Activated CD4-positive, alpha-beta T cell treated with anti-CD3 and anti-CD28 coated beads, Interleukin-2, amount 10 ng/mL, durations not matched to agents 24 days and 14 days (primary cell): ENCODE results near the gene TAOK3. TPM values are rescaled to one million over a fixed set of nuclear protein-coding genes. Genes with fewer than 3 reads are reported as not detected.

Source experiments
- DNase-seq: peaks from one replicate; pipeline ENCODE4 v3.0.0; 2022
- H3K27ac Mint-ChIP-seq: one replicate; pipeline ENCODE4 v1.8.0; 2022; ENCODE audit warnings: mild to moderate bottlenecking, mixed read lengths
- H3K27me3 Mint-ChIP-seq: one replicate; pipeline ENCODE4 v1.8.0; 2022; ENCODE audit warnings: mixed read lengths
- H3K36me3 Mint-ChIP-seq: one replicate; pipeline ENCODE4 v1.8.0; 2022; ENCODE audit warnings: low read depth, mild to moderate bottlenecking, mixed read lengths
- H3K4me1 Mint-ChIP-seq: one replicate; pipeline ENCODE4 v1.8.0; 2021; ENCODE audit warnings: mixed read lengths
- H3K4me3 Mint-ChIP-seq: one replicate; pipeline ENCODE4 v1.8.0; 2022; ENCODE audit warnings: mild to moderate bottlenecking, moderate library complexity, mixed read lengths
- H3K9me3 Mint-ChIP-seq: one replicate; pipeline ENCODE4 v1.8.0; 2021; ENCODE audit warnings: mixed read lengths
- intact Hi-C: fragments of 100-400 bp; cut with micrococcal nuclease; formaldehyde crosslinking; loops from one replicate; pipeline ENCODE4 v1.15.1; 2023
- total RNA-seq: library from RNA; stranded (reverse); gene quantifications from 2 replicates; pipeline ENCODE4 v1.2.3, GENCODE V29; 2022

Gene TAOK3
- total RNA-seq, 1 donor from 2014 or later = 53.4 TPM

GRCh38 chr12:118377884-118378470 is 5.3 kb upstream of the TAOK3 start:
- Mint-ChIP-seq H3K27me3 (no peaks in the 10 kb centered on the region), H3K4me3 (peak overlapping the region; percentile 81), H3K27ac (peak overlapping the region; percentile 76), H3K9me3 (no peaks in the 10 kb centered on the region), H3K36me3 (peaks cover 12% of the 10 kb centered on the region), H3K4me1 (peaks cover 29% of the 10 kb centered on the region)
- intact Hi-C loops = loop anchor here (1.0 to 10.0 kb wide), 4 partner anchors 71 to 1183 kb away; partner anchors contain the start of genes FBXO21, RFC5 and WSB2
- DNase-seq = peak; percentile 94

GRCh38 chr12:118377021-118377883 is 4.5 kb upstream of the TAOK3 start:
- H3K36me3 Mint-ChIP-seq = peaks cover 10% of the 10 kb centered on the region
- H3K27ac Mint-ChIP-seq = peak overlapping the region; percentile 76
- peaks cover 2% of the 10 kb centered on the region for H3K27me3 Mint-ChIP-seq
- peak overlapping the region; percentile 81 for H3K4me3 Mint-ChIP-seq
- no peak for DNase-seq
- H3K4me1 Mint-ChIP-seq = peaks cover 29% of the 10 kb centered on the region
- H3K9me3 Mint-ChIP-seq = no peaks in the 10 kb centered on the region
- intact Hi-C loops = loop anchor here (1.0 to 10.0 kb wide), 4 partner anchors 70 to 1182 kb away; partner anchors contain the start of genes FBXO21, RFC5 and WSB2

DNA sequence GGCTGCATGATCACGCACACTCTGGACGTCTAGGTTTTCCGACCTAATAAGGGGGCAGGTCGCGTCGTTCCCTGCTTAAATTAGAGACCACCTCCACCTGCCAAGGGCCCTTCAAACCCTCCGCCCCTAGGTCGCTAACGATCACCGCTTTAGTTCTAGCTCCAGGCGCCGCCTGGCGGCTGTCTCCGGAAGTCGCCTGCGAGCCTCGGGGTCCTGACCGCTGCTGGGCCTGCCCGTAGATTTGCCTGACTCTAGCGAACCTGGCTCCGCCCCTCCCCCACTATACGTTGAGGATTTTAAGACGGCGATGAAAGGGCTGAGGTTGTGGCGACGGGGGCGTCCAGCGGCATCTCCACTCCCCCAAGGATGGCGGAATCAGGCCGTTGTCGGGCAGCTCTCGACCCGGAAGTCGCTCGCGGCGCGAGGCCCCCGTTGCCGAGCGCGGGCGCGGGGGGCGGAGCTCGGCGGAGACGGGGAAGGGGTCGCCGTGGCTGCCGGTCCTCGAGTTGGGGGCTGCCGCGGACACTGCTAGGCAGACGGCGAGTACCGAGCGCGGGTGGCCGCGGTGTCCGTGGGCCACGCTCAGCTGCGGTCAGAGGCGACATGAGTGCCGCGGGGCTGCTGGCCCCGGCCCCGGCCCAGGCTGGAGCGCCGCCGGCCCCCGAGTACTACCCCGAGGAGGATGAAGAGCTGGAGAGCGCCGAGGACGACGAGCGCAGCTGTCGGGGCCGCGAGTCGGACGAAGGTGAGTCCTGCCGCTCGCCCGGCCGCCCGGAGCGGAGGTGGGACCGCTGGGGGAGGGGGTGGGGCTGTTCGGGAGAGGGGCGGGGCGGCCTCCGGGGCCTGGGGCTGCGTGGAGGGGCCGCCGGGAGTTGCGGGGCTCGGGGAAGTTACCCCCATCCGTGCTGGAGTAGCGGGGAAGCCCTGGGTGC is 3.6 kb upstream of the TAOK3 start, which contains the start of gene SUDS3:
SUDS3 (plus strand) TSS at position 467 of the 932 bp plus-strand sequence; CDS start at position 604, 137 bp downstream.
- H3K4me1 Mint-ChIP-seq = peaks cover 33% of the 10 kb centered on the region
- peak within 1 kb of the TSS; percentile 98 for H3K27ac Mint-ChIP-seq

DNA sequence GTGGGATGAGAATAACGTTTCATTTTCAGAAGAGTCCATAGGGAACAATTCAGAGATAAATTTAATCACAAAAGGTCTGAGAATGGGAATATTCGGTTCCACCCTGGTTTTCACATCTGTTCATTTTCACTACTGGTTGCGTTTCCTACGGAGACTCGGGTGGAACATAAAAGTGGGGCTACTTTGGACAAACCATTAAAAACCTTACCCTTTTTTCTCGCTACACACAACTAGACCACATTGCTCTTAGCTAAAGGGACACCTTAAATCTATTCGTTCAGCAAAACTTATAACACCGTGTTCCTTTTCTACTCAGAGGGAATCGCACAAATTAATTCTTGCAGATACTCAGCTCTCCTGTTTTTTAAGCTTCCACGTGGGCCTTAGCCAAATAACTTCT is 2.6 kb upstream of the TAOK3 start:
- Mint-ChIP-seq H3K4me3 (peak overlapping the region; percentile 81), H3K36me3 (peaks cover 9% of the 10 kb centered on the region), H3K27me3 (peaks cover 12% of the 10 kb centered on the region), H3K9me3 (no peaks in the 10 kb centered on the region), H3K4me1 (peaks cover 42% of the 10 kb centered on the region), H3K27ac (no peak overlapping the region)
- DNase-seq = no peak
- intact Hi-C loops = loop anchor here (10.0 kb wide), 1 partner anchor 1181 kb away; the partner anchor contains the start of gene FBXO21

More for the DNA sequence above, 3.6 kb upstream of the TAOK3 start, which contains the start of gene SUDS3:
- intact Hi-C loops = loop anchor here (1.0 to 10.0 kb wide), 8 partner anchors 69 to 1182 kb away; partner anchors contain the start of genes FBXO21, RFC5 and WSB2
- Mint-ChIP-seq H3K36me3 (peaks cover 7% of the 10 kb centered on the region), H3K9me3 (no peaks in the 10 kb centered on the region), H3K4me3 (peak within 1 kb of the TSS; percentile 81), H3K27me3 (peaks cover 4% of the 10 kb centered on the region)
- peak; percentile 99 for DNase-seq

DNA sequence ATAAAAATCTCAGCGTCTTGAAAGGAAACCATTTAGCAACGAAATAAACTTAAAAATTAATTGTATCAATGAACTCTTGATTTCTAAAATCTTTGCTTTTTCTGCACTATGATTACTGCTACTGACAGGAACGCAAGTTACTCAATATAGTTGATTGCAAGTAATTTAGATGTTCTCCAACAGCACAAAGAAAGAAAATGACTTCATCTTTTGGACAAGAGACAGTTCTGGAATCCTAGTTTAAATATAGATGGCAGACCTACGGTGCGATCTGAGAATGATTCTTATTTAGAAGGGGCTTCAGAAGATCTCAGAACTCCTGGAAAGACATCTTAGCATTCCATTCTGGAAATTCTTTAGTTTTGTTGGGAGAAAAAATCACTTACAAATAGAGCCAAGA is 2.2 kb upstream of the TAOK3 start:
- H3K9me3 Mint-ChIP-seq = no peaks in the 10 kb centered on the region
- H3K27ac Mint-ChIP-seq = no peak overlapping the region
- H3K4me1 Mint-ChIP-seq = peaks cover 45% of the 10 kb centered on the region
- no peak for DNase-seq
- peak overlapping the region; percentile 40 for H3K4me3 Mint-ChIP-seq
- intact Hi-C loops = loop anchor here (10.0 kb wide), 1 partner anchor 1180 kb away; the partner anchor contains the start of gene FBXO21
- peaks cover 6% of the 10 kb centered on the region for H3K36me3 Mint-ChIP-seq
- peaks cover 13% of the 10 kb centered on the region for H3K27me3 Mint-ChIP-seq

DNA sequence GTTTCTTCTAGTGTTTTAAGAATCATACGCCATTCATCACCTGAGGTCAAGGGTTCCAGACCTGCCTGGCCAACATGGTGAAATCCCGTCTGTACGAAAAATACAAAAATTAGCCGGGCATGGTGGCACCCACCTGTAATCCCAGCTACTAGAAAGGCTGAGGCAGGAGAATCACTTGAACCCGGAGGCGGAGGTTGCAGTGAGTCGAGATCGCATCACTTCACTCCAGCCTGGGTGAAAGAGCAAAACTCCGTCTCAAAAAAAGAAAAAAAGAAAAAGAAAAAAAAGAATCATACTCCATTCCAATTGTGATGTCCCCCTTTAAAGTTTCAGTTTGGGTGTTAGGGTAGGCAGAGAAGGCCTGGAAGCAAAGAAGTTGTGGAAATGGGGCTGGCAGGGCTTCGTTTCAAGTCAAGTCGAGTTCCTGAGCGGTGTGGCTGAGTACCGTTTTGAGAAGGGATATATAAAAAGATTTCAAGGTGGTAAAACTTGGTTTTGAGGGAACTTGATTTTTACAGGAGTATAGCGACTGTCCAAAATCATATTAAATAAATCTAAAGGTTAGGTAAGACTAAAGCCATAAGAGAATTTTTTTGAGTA is 1.5 kb upstream of the TAOK3 start:
- Mint-ChIP-seq H3K36me3 (peaks cover 6% of the 10 kb centered on the region), H3K4me3 (peak overlapping the region; percentile 97), H3K4me1 (peaks cover 45% of the 10 kb centered on the region), H3K27ac (no peak overlapping the region), H3K27me3 (peaks cover 14% of the 10 kb centered on the region), H3K9me3 (no peaks in the 10 kb centered on the region)
- intact Hi-C loops = loop anchor here (10.0 kb wide), 1 partner anchor 1179 kb away; the partner anchor contains the start of gene FBXO21
- no peak for DNase-seq

GRCh38 chr12:118373616-118374015 is 909 bp upstream of the TAOK3 start:
- Mint-ChIP-seq H3K36me3 (peaks cover 7% of the 10 kb centered on the region), H3K27me3 (peaks cover 15% of the 10 kb centered on the region), H3K9me3 (no peaks in the 10 kb centered on the region), H3K27ac (peak overlapping the region; percentile 92), H3K4me1 (peaks cover 46% of the 10 kb centered on the region), H3K4me3 (peak overlapping the region; percentile 97)
- intact Hi-C loops = loop anchor here (1.0 to 10.0 kb wide), 2 partner anchors 237 to 1179 kb away; partner anchors contain the start of genes FBXO21 and PEBP1
- no peak for DNase-seq

GRCh38 chr12:118371321-118372282 is 1.1 kb downstream of the TAOK3 start:
- intact Hi-C loops = loop anchor here (1.0 to 10.0 kb wide), 3 partner anchors 12 to 1177 kb away; partner anchors contain the start of gene FBXO21
- peak; percentile 71 for DNase-seq
- H3K36me3 Mint-ChIP-seq = peaks cover 7% of the 10 kb centered on the region
- peaks cover 38% of the 10 kb centered on the region for H3K4me1 Mint-ChIP-seq
- no peaks in the 10 kb centered on the region for H3K9me3 Mint-ChIP-seq
- H3K27ac Mint-ChIP-seq = peak overlapping the region; percentile 82
- H3K4me3 Mint-ChIP-seq = peak overlapping the region; percentile 97
- H3K27me3 Mint-ChIP-seq = peaks cover 15% of the 10 kb centered on the region

DNA sequence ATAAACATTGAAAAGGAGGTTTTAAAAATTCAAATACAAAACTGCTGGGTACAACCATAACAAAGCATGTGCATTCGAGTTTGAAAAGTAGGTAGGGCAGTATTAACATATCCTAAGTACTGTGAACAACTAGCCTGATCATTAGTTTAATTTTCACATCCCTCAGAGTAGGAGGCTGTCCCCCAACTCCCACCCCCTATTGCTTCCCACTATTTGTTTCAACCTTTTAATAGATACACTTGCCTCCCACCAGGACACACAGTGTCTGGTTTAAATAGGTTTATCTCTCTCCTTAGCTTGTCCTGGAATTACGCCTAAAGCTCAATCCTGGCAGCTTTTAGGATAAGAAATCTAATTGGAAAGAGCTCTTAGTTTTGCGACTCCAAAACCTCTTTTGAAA is 2.1 kb downstream of the TAOK3 start:
- H3K27me3 Mint-ChIP-seq = peaks cover 15% of the 10 kb centered on the region
- DNase-seq = no peak
- H3K27ac Mint-ChIP-seq = no peak overlapping the region
- peaks cover 7% of the 10 kb centered on the region for H3K36me3 Mint-ChIP-seq
- intact Hi-C loops = loop anchor here (10.0 kb wide), 1 partner anchor 1176 kb away; the partner anchor contains the start of gene FBXO21
- peaks cover 31% of the 10 kb centered on the region for H3K4me1 Mint-ChIP-seq
- no peaks in the 10 kb centered on the region for H3K9me3 Mint-ChIP-seq
- peak overlapping the region; percentile 97 for H3K4me3 Mint-ChIP-seq

- H3K4me3 Mint-ChIP-seq = no peak overlapping the region
- no peak overlapping the region for H3K27ac Mint-ChIP-seq
- peaks cover 15% of the 10 kb centered on the region for H3K27me3 Mint-ChIP-seq
- peaks cover 7% of the 10 kb centered on the region for H3K36me3 Mint-ChIP-seq
- H3K4me1 Mint-ChIP-seq = peaks cover 24% of the 10 kb centered on the region
- DNase-seq = no peak
- intact Hi-C loops = no loop called here
- no peaks in the 10 kb centered on the region for H3K9me3 Mint-ChIP-seq
Observed at GRCh38 chr12:118368821-118369220, 3.9 kb downstream of the TAOK3 start.

GRCh38 chr12:118361889-118362288 is 10.8 kb downstream of the TAOK3 start:
- H3K36me3 Mint-ChIP-seq = no peaks in the 10 kb centered on the region
- no peak overlapping the region for H3K4me3 Mint-ChIP-seq
- H3K27ac Mint-ChIP-seq = no peak overlapping the region
- peaks cover 20% of the 10 kb centered on the region for H3K4me1 Mint-ChIP-seq
- no peaks in the 10 kb centered on the region for H3K27me3 Mint-ChIP-seq
- DNase-seq = no peak
- intact Hi-C loops = no loop called here
- H3K9me3 Mint-ChIP-seq = no peaks in the 10 kb centered on the region

DNA sequence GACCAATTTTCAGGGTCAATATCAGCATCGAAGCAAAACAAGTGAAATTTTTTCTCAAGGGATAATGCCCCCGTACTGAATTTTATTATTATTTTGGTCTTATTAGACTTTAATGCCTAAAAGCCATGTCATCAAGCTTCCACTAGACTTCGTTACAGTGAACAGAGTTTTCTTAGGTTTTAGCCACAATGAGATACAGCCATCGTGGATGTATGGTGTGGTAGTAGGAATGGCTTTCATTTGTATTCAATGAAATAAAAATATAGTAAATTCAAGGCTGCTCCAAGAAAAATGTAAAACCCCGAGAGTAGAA is 11.7 kb downstream of the TAOK3 start:
- no peak for DNase-seq
- H3K4me3 Mint-ChIP-seq = no peak overlapping the region
- H3K4me1 Mint-ChIP-seq = peaks cover 24% of the 10 kb centered on the region
- H3K9me3 Mint-ChIP-seq = no peaks in the 10 kb centered on the region
- peaks cover under 1% of the 10 kb centered on the region for H3K36me3 Mint-ChIP-seq
- H3K27me3 Mint-ChIP-seq = no peaks in the 10 kb centered on the region
- intact Hi-C loops = no loop called here
- no peak overlapping the region for H3K27ac Mint-ChIP-seq
